Stimulated activated CD4-positive, alpha-beta T cell treated with anti-CD3 and anti-CD28 coated beads, TNF-alpha, amount 100 ng/mL, for 48 hours (primary cell): ENCODE data around the gene SPAG7.
"Not testable (repeated sequence)": the region's sequence is repeated elsewhere in the genome, so short reads cannot be mapped to it uniquely, and the experiment has no call there.

ENCODE experiments used
- DNase-seq, 3 donors: peaks; one replicate each; pipeline ENCODE4 v3.0.0-alpha.2; 2020; ENCODE audit warnings: low read depth in 3 of 3

SPAG7 gene

GRCh38 chr17:4938069-4938491, 29.5 kb downstream of the SPAG7 start:
- no peak for DNase-seq

- DNase-seq = no peak
These were observed 30.1 kb downstream of the SPAG7 start for GRCh38 chr17:4937553-4937952.

GRCh38 chr17:4936436-4936835, 31.2 kb downstream of the SPAG7 start:
- DNase-seq = no peak

- DNase-seq = no peak
These were observed 32.0 kb downstream of the SPAG7 start for GRCh38 chr17:4935650-4936049.

GRCh38 chr17:4934173-4934979, 33.2 kb downstream of the SPAG7 start:
- no peak for DNase-seq

GRCh38 chr17:4933646-4934045, 34.0 kb downstream of the SPAG7 start:
- no peak for DNase-seq

GRCh38 chr17:4932756-4933155, 34.9 kb downstream of the SPAG7 start:
- no peak for DNase-seq

- DNase-seq = no peak
These were observed 35.7 kb downstream of the SPAG7 start, which contains the start of gene GP1BA for GRCh38 chr17:4931963-4932362. Gene GP1BA (plus strand): TSS chr17:4932277. CDS start chr17:4932605, 328 bp downstream.

GRCh38 chr17:4928881-4929280, 38.7 kb downstream of the SPAG7 start:
- no peak for DNase-seq

GRCh38 chr17:4926577-4927335, 40.9 kb downstream of the SPAG7 start:
- DNase-seq = not testable (repeated sequence)

- no peak for DNase-seq
These were observed 46.3 kb downstream of the SPAG7 start for GRCh38 chr17:4921320-4921719.

GRCh38 chr17:4920351-4921048, 47.1 kb downstream of the SPAG7 start:
- DNase-seq = no peak

- DNase-seq = no peak
These were observed 48.0 kb downstream of the SPAG7 start for GRCh38 chr17:4919511-4920047.

GRCh38 chr17:4914551-4914950, 53.1 kb downstream of the SPAG7 start:
- DNase-seq = not testable (repeated sequence)

- DNase-seq = no peak
These were observed 53.6 kb downstream of the SPAG7 start for GRCh38 chr17:4913994-4914393.
